ENCODE measurements around the gene IQCC.
"Not testable (repeated sequence)": the region's sequence is repeated elsewhere in the genome, so short reads cannot be mapped to it uniquely, and the experiment has no call there.

Gene IQCC

GRCh38 chr1:32205401-32206370, at the start of gene IQCC:
IQCC (plus strand) TSS chr1:32205671; CDS start chr1:32205682, 11 bp downstream.
- peak; percentile 71 to 76 for DNase-seq (ENCODE audit: extremely low read depth in 1 of 2, low read depth in 1 of 2)

GRCh38 chr1:32159189-32159588, 46.3 kb upstream of the IQCC start:
- DNase-seq (ENCODE audit: extremely low read depth in 1 of 2, low read depth in 1 of 2): no peak

DNA sequence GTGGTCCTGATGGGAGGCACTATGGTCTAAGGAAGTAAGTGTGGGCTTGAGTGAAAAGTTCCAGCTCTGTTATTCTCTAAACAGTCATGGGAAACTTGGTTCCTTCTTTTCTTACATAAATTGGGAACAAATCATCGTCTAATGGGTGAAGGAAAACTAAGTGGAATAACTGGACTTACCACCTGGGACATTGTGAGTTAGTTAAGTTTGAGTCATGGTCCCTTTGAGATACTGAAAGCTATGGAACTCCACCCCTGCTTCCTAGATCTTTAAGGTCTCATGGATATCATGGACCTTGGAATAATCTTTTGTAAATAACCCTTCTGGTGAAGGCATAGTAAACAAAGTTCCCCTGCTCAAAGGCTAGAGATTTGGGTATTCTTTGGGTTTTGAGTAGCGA, 42.1 kb upstream of the IQCC start:
- no peak for DNase-seq (ENCODE audit: extremely low read depth in 1 of 2, low read depth in 1 of 2)

GRCh38 chr1:32165633-32166032, 39.8 kb upstream of the IQCC start:
- not testable (repeated sequence) for DNase-seq (ENCODE audit: extremely low read depth in 1 of 2, low read depth in 1 of 2)

GRCh38 chr1:32170991-32171390, 34.5 kb upstream of the IQCC start:
- DNase-seq (ENCODE audit: extremely low read depth in 1 of 2, low read depth in 1 of 2): no peak

- no peak for DNase-seq (ENCODE audit: extremely low read depth in 1 of 2, low read depth in 1 of 2)
Observed at GRCh38 chr1:32172621-32173245, 32.7 kb upstream of the IQCC start.

GRCh38 chr1:32178380-32179192, 26.9 kb upstream of the IQCC start:
- DNase-seq (ENCODE audit: extremely low read depth in 1 of 2, low read depth in 1 of 2): no peak

DNA sequence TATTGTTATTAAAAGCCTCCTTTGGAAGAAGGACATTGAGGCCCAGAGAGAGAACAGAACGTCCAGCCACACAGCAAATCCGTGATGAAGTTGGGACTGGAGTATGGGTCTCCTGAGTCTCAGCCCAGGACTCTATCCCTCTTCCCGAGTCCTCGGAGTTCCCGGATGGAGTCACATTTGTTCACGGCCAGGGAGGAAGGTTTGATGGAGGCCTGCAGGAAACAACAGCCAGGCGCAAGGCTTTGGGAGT, 26.4 kb upstream of the IQCC start:
- no peak for DNase-seq (ENCODE audit: extremely low read depth in 1 of 2, low read depth in 1 of 2)

GRCh38 chr1:32179443-32180185, 25.9 kb upstream of the IQCC start, which contains the start of gene TXLNA:
TXLNA (plus strand) TSS chr1:32179675; CDS start chr1:32180346, 671 bp downstream.
- DNase-seq (ENCODE audit: extremely low read depth in 1 of 2, low read depth in 1 of 2): peak; percentile 88 to 90

DNA sequence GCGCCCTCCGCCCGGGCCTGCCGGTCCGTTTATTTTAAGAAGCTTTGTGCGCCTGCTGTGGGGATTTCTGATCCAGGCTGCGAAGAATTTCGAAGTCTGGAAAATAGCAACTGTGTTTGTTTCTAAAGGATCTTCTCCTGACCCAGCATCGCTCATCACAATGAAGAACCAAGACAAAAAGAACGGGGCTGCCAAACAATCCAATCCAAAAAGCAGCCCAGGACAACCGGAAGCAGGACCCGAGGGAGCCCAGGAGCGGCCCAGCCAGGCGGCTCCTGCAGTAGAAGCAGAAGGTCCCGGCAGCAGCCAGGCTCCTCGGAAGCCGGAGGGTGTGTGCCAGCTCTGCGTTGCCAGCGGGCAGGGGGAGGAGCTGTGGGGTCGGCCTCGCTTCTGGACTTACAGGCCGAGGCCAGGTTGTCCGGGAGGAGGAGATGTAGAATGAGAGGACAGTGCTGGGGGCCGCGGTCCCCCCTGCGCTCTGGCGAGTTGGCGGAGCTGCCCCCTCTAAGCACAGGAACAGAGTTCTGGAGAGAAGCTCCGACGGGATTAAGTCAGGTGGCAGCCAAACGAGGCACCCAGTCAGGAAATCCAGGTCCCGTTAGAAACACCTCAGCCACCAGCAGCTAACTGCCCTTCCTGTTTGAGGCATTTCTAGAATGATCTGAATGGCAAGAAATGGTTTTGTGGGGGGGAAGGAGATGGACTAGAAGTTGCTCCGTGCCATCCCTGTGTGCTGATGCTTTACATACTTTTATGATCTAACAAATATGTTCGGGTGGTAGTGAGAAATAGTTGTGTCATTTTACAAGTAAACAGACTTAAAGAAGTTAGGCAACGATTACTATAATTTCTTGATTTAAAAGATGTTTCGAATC, 25.0 kb upstream of the IQCC start:
- no peak for DNase-seq (ENCODE audit: extremely low read depth in 1 of 2, low read depth in 1 of 2)

DNA sequence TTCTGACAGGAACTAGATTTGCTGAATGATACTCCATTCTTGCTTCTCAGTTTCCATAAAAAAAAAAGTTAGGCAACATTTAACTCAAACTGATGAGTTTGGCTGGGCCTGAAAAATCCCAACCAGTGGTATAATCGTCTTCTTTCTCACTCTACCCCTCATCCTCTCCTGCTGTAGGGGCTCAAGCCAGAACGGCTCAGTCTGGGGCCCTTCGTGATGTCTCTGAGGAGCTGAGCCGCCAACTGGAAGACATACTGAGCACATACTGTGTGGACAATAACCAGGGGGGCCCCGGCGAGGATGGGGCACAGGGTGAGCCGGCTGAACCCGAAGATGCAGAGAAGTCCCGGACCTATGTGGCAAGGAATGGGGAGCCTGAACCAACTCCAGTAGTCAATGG, 24.4 kb upstream of the IQCC start:
- no peak for DNase-seq (ENCODE audit: extremely low read depth in 1 of 2, low read depth in 1 of 2)

GRCh38 chr1:32181563-32181962, 23.9 kb upstream of the IQCC start:
- DNase-seq (ENCODE audit: extremely low read depth in 1 of 2, low read depth in 1 of 2): no peak

- DNase-seq (ENCODE audit: extremely low read depth in 1 of 2, low read depth in 1 of 2): no peak
Observed at GRCh38 chr1:32182060-32182459, 23.4 kb upstream of the IQCC start.

DNA sequence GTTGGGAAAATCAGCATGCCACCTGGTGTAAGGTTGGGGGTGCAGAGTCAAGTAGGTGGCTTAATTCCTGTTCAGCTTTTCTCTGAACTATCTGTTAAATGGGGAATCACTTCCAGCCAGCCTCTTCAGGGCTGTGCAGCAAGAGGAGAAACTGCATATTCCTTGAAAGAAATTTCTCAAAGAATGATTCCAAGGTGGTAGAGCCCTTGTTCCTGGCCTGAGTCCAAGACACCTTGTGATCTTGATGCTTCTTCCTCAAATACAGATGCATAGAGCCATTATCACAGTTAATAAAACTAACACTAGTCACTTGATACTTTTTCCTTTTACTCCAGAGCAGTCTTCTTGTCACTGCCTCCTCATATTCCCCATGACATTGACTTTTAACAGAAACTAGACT, 20.8 kb upstream of the IQCC start:
- DNase-seq (ENCODE audit: extremely low read depth in 1 of 2, low read depth in 1 of 2): no peak

DNA sequence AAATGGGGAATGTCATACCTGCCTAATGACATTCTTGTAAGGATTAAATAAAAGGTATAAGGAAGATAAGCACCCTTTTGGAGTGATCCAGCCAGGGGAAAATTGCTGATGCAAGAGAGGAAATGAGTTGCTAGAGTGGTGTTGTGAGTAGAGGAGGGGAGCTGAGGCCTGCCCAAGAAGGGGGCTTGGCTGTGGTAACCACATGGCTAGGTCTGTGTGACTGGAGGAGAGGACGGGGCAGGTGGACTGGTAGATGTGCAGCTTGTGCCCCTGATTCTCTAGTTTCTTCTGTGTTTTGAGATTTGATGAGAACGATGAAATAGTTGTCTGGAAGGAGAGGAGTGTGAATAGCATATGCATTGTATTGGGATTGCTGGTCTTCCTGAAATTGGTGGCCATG, 19.4 kb upstream of the IQCC start:
- DNase-seq (ENCODE audit: extremely low read depth in 1 of 2, low read depth in 1 of 2): no peak

DNA sequence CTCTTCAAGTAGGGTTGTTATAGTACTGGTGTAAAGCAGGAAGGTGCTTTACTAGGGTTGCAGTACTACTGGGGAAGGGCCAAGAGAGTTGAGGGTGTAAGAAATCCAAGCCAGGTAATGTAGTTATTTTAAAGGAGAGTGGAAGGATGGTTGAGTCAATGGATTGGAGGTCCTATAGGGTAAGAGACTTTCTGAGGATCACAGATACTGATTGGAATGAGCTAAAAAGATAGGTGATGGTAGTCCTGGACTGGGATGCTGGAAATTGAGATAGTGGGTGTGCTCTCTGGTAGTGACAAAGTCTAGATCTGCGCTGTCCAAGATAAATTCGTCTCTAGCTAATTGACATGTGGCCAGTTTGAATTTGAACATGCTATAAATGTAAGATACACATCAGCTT, 19.0 kb upstream of the IQCC start:
- DNase-seq (ENCODE audit: extremely low read depth in 1 of 2, low read depth in 1 of 2): no peak

GRCh38 chr1:32187850-32188249, 17.6 kb upstream of the IQCC start:
- DNase-seq (ENCODE audit: extremely low read depth in 1 of 2, low read depth in 1 of 2): no peak

- no peak for DNase-seq (ENCODE audit: extremely low read depth in 1 of 2, low read depth in 1 of 2)
Observed at GRCh38 chr1:32192220-32192948, 13.1 kb upstream of the IQCC start.

DNA sequence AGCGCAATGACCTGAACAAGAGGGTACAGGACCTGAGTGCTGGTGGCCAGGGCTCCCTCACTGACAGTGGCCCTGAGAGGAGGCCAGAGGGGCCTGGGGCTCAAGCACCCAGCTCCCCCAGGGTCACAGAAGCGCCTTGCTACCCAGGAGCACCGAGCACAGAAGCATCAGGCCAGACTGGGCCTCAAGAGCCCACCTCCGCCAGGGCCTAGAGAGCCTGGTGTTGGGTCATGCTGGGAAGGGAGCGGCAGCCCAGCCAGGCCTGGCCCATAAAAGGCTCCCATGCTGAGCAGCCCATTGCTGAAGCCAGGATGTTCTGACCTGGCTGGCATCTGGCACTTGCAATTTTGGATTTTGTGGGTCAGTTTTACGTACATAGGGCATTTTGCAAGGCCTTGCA, 10.5 kb upstream of the IQCC start:
- no peak for DNase-seq (ENCODE audit: extremely low read depth in 1 of 2, low read depth in 1 of 2)

All from stimulated activated CD8-positive, alpha-beta memory T cell treated with anti-CD3 and anti-CD28 coated beads, Interleukin-7, amount 100 ng/mL, for 48 hours (primary cell).